Natural killer cell (primary cell): ENCODE measurements around the gene MTARC1. TPM values are rescaled to one million over a fixed set of nuclear protein-coding genes. Genes with fewer than 3 reads are reported as not detected.

Source experiments
- ATAC-seq, 3 donors: fragments of 150-1000 bp in 2 of 3; fragments of 200-7000 bp in 1 of 3; cut with Tn5 transposase; 1 replicate in 1 of 3; 2 replicates in 2 of 3; pipeline ENCODE4 v1.10.0; 2021; ENCODE audit warnings: mild to moderate bottlenecking in 2 of 3, moderate library complexity in 2 of 3
- DNase-seq, 2 donors: peaks; one replicate each; pipeline versions ENCODE4 v3.0.0 to v3.0.0-alpha.2; 2013 to 2021; ENCODE audit warnings: mixed read lengths in 1 of 2
- H3K27ac ChIP-seq: one replicate; pipeline ENCODE4 v1.5.1; 2013; ENCODE audit warnings: mild to moderate bottlenecking, low read length
- H3K27me3 ChIP-seq: one replicate; pipeline ENCODE4 v1.6.1; 2013; ENCODE audit warnings: low read length; ENCODE audit not compliant: control insufficient read depth, insufficient read depth
- H3K36me3 ChIP-seq: one replicate; pipeline ENCODE4 v1.6.1; 2013; ENCODE audit warnings: low read length; ENCODE audit not compliant: control insufficient read depth, insufficient read depth
- H3K4me1 ChIP-seq: one replicate; pipeline ENCODE4 v1.6.1; 2013; ENCODE audit warnings: low read length; ENCODE audit not compliant: control insufficient read depth, insufficient read depth
- H3K4me3 ChIP-seq: one replicate; pipeline ENCODE4 v1.5.1; 2013; ENCODE audit warnings: low read length
- H3K9me3 ChIP-seq: one replicate; pipeline ENCODE4 v1.6.1; 2013; ENCODE audit warnings: low read length; ENCODE audit not compliant: control insufficient read depth, insufficient read depth
- H3K27ac Mint-ChIP-seq, 2 donors: one replicate each; pipeline ENCODE4 v1.8.0; 2022; ENCODE audit warnings: mild to moderate bottlenecking in 2 of 2, mixed read lengths in 2 of 2, moderate library complexity in 1 of 2
- H3K27me3 Mint-ChIP-seq, 2 donors: one replicate each; pipeline ENCODE4 v1.8.0; 2022; ENCODE audit warnings: low read depth in 2 of 2, mixed read lengths in 2 of 2
- H3K36me3 Mint-ChIP-seq: one replicate; pipeline ENCODE4 v1.8.0; 2022; ENCODE audit warnings: mixed read lengths
- H3K4me1 Mint-ChIP-seq, 2 donors: one replicate each; pipeline ENCODE4 v1.8.0; 2022; ENCODE audit warnings: mixed read lengths in 2 of 2
- H3K4me3 Mint-ChIP-seq: one replicate; pipeline ENCODE4 v1.8.0; 2022; ENCODE audit warnings: mild to moderate bottlenecking, moderate library complexity, mixed read lengths
- H3K9me3 Mint-ChIP-seq, 2 donors: one replicate each; pipeline ENCODE4 v1.8.0; 2022; ENCODE audit warnings: mixed read lengths in 2 of 2
- CTCF ChIP-seq: fragments of 200-600 bp; IDR thresholded peaks from one replicate; pipeline ENCODE4 v1.8.0; 2022; ENCODE audit warnings: antibody characterized with exemption
- WGBS: methylation state at CpG from one replicate; pipeline ENCODE4 v1.1.7; 2013; ENCODE audit warnings: missing lambda C conversion rate; ENCODE audit not compliant: insufficient coverage; 5-methylcytosine and 5-hydroxymethylcytosine counted together
- intact Hi-C: fragments of 100-400 bp; cut with micrococcal nuclease; formaldehyde crosslinking; loops from one replicate; pipeline ENCODE4 v1.14.2; 2022
- total RNA-seq, 4 donors: library from RNA; stranded (reverse); fragments of 120-200 nt in 1 of 4; gene quantifications; one replicate each; pipeline versions ENCODE4 v1.2.3 to v1.2.4, GENCODE V29; 2013 to 2022

The MTARC1 gene
- total RNA-seq, 3 donors from 2014 or later (not counting 1 experiment from before 2014, with no cell fraction given): 0.52 to 2.5 TPM; not detected in 1

- WGBS: 92% methylated on average over 4 of the region's 4 CpGs
- Mint-ChIP-seq H3K4me1 (no peaks in the 10 kb centered on the region), H3K4me3 (no peak overlapping the region), H3K9me3 (no peaks in the 10 kb centered on the region), H3K36me3 (no peaks in the 10 kb centered on the region), H3K27ac (no peak overlapping the region), H3K27me3 (peaks cover 0 to 3% of the 10 kb centered on the region in 2 donors)
- H3K4me3 ChIP-seq: no peak overlapping the region
- intact Hi-C loops: no loop called here
- no peaks in the 10 kb centered on the region for H3K36me3 ChIP-seq
- DNase-seq (no peak), ATAC-seq (no peak)
- no peaks in the 10 kb centered on the region for H3K9me3 ChIP-seq
- TF ChIP-seq CTCF: no peak
- H3K27me3 ChIP-seq: no peaks in the 10 kb centered on the region
- no peak overlapping the region for H3K27ac ChIP-seq
- H3K4me1 ChIP-seq: no peaks in the 10 kb centered on the region
Measured at GRCh38 chr1:220834155-220834870, 47.6 kb downstream of the MTARC1 start.

Other genes starting within 250 kb of the MTARC1 start
- 1 to 10 TPM in 1 of 3 donors, under 1 TPM in 2; 0.33 to 1.3 (median 0.75) TPM for gene C1orf115, start 96.5 kb upstream of the MTARC1 start, total RNA-seq
- 1 to 10 TPM in 1 of 3 donors, under 1 TPM in 2; 0.33 to 1.7 (median 0.45) TPM for gene MTARC2, start 38.6 kb upstream of the MTARC1 start, total RNA-seq
- 10 to 100 TPM in 1 of 3 donors, 1 to 10 TPM in 1, under 1 TPM in 1; 0.93 to 19.3 (median 1.0) TPM for gene HLX, start 92.5 kb downstream of the MTARC1 start, total RNA-seq